Activated CD8-positive, alpha-beta memory T cell treated with anti-CD3 and anti-CD28 coated beads, Interleukin-2, amount 50 U/mL, for 1 hour (primary cell): ENCODE measurements around the gene KATNA1.
A peak's percentile ranks its signal among the peaks of the same experiment; 100 is the strongest.
"Not testable (repeated sequence)": the region's sequence is repeated elsewhere in the genome, so short reads cannot be mapped to it uniquely, and the experiment has no call there.

Experiments used
- DNase-seq: peaks from one replicate; pipeline ENCODE4 v3.0.0-alpha.2; 2020; ENCODE audit errors: extremely low read depth

Gene KATNA1

GRCh38 chr6:149648148-149649145 lies at the start of gene KATNA1:
Gene KATNA1, minus strand, starts transcription at chr6:149648714. Its CDS starts 10,167 bp downstream, at chr6:149638547.
- DNase-seq, result peak; percentile 49

- DNase-seq, result no peak
Measured at GRCh38 chr6:149698175-149698574, 49.7 kb upstream of the KATNA1 start.

- DNase-seq, result no peak
Measured at GRCh38 chr6:149696901-149697300, 48.4 kb upstream of the KATNA1 start.

- no peak for DNase-seq
Measured at GRCh38 chr6:149694921-149695320, 46.4 kb upstream of the KATNA1 start.

GRCh38 chr6:149691201-149691600 lies 42.7 kb upstream of the KATNA1 start:
- DNase-seq, result no peak

- no peak for DNase-seq
Measured at GRCh38 chr6:149686230-149686629, 37.7 kb upstream of the KATNA1 start.

- no peak for DNase-seq
Measured at GRCh38 chr6:149683256-149683859, 34.8 kb upstream of the KATNA1 start.

- DNase-seq, result not testable (repeated sequence)
Measured at GRCh38 chr6:149681845-149682244, 33.3 kb upstream of the KATNA1 start.

- DNase-seq, result no peak
Measured at GRCh38 chr6:149681209-149681608, 32.7 kb upstream of the KATNA1 start.

GRCh38 chr6:149680503-149680902 lies 32.0 kb upstream of the KATNA1 start:
- no peak for DNase-seq

GRCh38 chr6:149672265-149672664 lies 23.8 kb upstream of the KATNA1 start:
- not testable (repeated sequence) for DNase-seq

- DNase-seq, result no peak
Measured at GRCh38 chr6:149660028-149660427, 11.5 kb upstream of the KATNA1 start.

GRCh38 chr6:149657441-149657840 lies 8.9 kb upstream of the KATNA1 start:
- no peak for DNase-seq

GRCh38 chr6:149651056-149651455 lies 2.5 kb upstream of the KATNA1 start:
- no peak for DNase-seq

GRCh38 chr6:149646599-149646998 lies 1.9 kb downstream of the KATNA1 start:
- DNase-seq, result no peak

GRCh38 chr6:149642829-149643580 lies 5.5 kb downstream of the KATNA1 start:
- DNase-seq, result no peak

- DNase-seq, result no peak
Measured at GRCh38 chr6:149636124-149636523, 12.4 kb downstream of the KATNA1 start.

GRCh38 chr6:149634315-149634714 lies 14.2 kb downstream of the KATNA1 start:
- DNase-seq, result no peak

GRCh38 chr6:149628875-149629510 lies 19.5 kb downstream of the KATNA1 start:
- no peak for DNase-seq

GRCh38 chr6:149627672-149628071 lies 20.8 kb downstream of the KATNA1 start:
- DNase-seq, result no peak

GRCh38 chr6:149615805-149616204 lies 32.7 kb downstream of the KATNA1 start:
- DNase-seq, result no peak

- no peak for DNase-seq
Measured at GRCh38 chr6:149614337-149614736, 34.2 kb downstream of the KATNA1 start.
